NCI-H524 (cell line): ENCODE data around the gene CLIC3.
"Not testable (repeated sequence)": the region's sequence is repeated elsewhere in the genome, so short reads cannot be mapped to it uniquely, and the experiment has no call there.

Experiments used
- DNase-seq, 2 experiments: peaks; one replicate each; lab custom pipeline; 2025; lab: John Stamatoyannopoulos, UW

The CLIC3 gene

GRCh38 chr9:137017071-137017470 is 20.7 kb upstream of the CLIC3 start:
- no peak for DNase-seq

- no peak for DNase-seq
Measured at GRCh38 chr9:137016436-137016835, 20.1 kb upstream of the CLIC3 start.

- DNase-seq: no peak
Measured at GRCh38 chr9:137015976-137016375, 19.6 kb upstream of the CLIC3 start.

DNA sequence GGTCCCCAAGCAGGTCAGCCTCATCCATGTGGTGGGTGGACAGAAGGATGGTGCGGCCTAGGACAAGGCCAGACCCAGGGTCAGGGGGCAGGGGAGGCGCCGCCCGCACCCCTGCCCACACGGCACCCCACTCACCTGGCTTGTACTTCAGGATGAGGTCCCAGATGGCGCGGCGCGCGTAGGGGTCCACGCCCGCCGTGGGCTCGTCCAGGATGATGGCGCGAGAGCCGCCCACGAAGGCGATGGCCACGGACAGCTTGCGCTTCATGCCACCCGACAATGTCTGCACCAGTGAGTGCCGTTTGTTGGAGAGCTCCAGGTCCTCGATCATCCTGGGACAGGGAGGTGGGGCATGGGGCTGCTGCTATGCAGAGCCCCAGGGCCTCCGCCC is 19.2 kb upstream of the CLIC3 start:
- no peak for DNase-seq

GRCh38 chr9:137014776-137015539 is 18.6 kb upstream of the CLIC3 start:
- DNase-seq: no peak

GRCh38 chr9:137014166-137014565 is 17.8 kb upstream of the CLIC3 start:
- DNase-seq: no peak

- no peak for DNase-seq
Measured at GRCh38 chr9:137013571-137013940, 17.2 kb upstream of the CLIC3 start.

DNA sequence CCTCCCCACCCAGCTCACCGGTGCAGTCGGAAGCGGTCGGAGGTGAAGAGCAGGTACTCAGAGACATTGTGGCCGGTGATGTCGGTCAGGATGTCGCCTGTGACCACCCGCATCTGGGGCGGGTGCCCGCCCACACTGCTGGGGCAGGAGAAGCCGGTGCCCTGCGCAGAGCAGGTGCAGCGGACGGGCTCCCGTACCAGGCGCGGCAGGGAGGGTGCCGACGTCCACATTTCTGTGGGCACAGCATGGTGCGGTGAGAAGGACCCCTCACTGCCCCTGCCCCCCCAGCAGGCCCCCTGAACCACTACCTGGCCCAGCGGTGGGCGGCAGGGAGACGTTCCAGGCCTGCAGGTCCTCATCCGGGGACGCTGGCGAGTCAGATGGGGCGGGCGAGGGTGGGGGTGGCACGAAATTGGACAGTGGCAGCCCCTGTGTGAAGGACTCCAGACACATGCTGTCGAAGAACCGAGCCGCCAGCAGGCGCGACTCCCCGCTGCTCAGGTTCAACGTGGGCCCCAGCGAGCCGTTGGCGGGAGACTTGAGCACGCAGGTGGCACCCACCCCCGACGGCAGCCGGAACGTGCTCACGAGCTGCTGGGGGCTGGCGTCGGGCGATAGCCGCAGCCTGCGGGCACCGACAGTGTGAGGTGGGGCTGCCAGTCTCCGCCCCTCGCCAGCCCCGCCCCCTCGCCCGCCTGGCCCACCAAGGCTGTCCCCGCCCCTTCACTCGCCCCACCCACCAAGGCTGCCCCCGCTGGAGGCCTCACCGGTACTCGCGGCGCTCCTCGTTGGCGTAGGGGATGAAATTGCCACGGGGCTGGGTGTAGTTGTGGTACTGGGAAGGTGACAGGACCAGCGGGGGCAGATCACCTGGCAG is 16.6 kb upstream of the CLIC3 start:
- DNase-seq: no peak

- DNase-seq: no peak
Measured at GRCh38 chr9:137011907-137012675, 15.7 kb upstream of the CLIC3 start.

DNA sequence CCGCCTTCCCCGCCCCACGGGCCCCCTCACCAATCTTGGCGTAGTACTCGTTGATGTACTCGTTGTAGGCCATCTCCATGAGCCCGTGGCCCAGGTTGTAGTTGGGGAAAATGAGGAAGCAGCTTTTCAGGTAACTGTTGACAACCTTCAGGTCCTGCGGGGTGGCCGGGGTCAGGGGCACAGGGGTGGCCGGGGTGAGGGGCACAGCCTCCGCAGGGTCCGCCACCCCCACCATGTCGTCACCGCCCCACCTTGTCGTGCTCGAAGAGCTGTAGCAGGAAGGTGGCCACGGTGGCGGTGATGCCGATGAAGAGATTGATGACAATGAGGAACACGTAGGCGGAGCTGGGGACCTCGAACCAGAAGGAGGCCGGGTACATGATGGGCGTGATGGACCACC is 14.8 kb upstream of the CLIC3 start:
- no peak for DNase-seq

- DNase-seq: no peak
Measured at GRCh38 chr9:137009938-137010732, 13.8 kb upstream of the CLIC3 start.

DNA sequence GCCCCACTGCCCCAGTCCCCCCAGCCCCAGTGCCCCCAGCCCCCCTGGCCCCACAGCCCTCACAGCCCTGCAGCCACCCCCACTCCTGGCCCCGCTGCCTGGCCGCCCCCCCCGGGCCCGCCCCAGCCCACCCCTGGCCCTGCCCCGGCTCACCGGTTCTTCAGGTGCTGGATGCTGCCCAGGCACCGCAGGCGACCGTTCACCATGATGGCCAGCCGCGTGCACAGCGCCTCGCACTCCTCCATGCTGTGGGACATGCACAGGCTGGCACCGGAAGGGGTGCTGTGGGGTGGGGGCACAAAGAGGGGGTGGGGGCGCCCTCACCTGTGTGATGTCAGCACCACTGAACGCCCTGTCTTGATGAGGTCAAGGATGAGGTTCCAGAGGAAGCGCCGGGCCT is 12.8 kb upstream of the CLIC3 start:
- DNase-seq: no peak

DNA sequence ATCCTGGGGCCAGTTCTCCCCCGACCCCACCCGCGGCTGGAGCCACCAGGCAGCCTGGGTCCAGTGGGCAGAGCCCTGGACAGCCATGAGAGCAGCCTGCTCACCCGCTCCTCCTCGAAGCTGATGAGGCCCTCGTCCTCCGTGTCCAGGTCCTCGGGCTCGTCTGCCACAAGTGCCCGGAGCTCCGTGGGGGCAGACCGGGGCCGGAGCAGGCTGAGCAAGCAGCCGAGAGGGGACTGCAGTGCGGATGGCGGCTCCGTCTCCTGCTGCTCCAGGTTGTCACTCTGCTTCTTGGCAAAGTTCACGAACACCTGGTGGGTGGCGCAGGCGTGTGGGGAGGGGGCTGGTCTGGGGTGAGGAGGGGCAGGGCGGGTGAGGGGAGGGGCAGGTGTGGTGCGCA is 11.9 kb upstream of the CLIC3 start:
- DNase-seq: no peak

GRCh38 chr9:137007816-137008270 is 11.5 kb upstream of the CLIC3 start:
- no peak for DNase-seq

DNA sequence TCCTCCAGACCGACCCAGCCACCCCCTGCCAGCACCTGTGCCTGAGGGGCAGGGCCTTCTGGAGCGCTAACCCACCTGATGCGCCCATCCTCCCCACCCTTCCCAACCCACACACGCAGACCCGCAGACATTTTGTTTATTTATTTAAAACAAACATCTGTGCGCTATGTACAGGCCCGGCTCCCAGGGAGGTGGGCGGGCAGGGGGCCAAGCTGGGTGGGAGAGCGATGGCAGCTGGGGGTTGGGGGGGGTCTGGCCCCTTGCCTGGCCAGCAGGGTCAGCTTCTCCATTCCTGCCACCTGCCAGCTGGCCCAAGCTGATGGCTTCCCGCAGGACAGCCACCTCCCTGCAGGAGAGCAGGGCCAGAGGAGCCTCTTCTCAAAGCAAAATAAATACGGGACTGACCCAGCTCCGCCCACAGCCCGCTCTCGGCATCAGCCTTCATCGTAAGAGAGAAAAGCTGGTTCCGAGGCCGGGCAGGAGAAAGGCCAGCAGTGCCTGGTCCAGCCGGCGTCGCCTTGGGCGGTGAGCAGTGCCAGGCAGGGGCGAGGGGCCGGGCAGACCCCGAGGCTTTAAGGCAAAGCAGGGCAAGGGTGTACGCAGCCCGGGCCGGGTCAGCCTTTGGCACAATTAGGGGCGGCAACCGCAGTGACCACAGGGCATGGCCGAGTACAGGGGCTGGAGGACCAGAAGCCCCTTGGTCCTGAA is 10.9 kb upstream of the CLIC3 start:
- DNase-seq: no peak

DNA sequence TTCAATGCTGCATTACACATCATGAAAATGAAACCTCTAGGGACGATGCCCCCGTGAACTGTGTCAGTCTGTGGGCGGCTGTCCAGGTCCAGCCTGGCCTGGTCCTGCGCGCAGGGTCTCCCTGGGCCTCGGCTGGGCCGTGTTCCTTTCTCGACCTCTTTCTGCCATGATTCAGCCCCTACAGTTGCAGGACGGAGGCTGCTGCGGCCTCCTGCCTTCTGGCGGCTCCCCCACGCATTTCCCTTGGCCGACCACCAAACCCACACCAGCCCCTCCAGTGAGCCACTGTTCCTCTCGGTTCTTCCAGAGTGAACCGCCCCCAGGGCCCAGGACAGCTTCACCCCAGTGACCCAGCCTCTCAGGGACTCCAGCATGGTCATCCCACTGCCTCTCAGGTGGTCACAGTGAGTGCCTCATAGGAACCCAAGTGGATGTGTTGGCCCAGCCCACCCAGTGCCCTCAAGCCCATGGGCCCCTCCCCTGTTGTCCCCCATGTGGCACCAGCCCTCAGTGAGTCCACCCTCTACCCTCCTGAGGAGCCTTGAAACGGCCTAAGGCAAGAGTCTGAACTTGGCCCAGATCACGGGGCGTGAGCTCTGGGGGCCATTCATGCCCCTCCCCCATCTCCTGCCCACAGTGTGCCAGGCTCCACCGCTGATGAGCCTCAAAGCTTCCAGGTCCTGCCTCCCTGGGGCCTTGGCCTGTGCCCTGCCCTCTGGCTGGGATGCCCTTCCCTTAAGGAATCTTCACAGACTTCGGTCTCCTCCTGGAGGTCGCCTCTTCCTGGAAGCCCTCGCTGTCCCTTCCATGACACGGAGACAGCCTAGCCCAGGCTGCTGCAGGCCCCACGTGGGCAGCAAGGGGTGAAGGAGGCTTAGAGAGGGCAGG is 10.0 kb upstream of the CLIC3 start:
- DNase-seq: no peak

DNA sequence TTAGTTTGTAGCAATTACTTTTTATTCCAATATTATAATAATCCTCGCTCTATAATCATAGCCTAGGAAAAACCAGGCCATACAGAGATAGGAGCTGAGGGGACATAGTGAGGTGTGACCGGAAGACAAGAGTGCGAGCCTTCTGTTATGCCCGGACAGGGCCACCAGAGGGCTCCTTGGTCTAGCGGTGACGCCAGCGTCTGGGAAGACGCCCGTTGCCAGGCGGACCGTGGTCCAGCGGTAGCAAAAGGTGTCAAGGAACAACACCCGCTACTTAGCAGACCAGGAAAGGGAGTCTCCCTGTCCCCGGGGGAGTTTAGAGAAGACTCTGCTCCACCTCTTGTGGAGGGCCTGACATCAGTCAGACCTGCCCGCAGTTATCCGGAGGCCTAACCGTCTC is 7.9 kb upstream of the CLIC3 start:
- DNase-seq: not testable (repeated sequence)

GRCh38 chr9:137002646-137003041 is 6.3 kb upstream of the CLIC3 start:
- DNase-seq: no peak

DNA sequence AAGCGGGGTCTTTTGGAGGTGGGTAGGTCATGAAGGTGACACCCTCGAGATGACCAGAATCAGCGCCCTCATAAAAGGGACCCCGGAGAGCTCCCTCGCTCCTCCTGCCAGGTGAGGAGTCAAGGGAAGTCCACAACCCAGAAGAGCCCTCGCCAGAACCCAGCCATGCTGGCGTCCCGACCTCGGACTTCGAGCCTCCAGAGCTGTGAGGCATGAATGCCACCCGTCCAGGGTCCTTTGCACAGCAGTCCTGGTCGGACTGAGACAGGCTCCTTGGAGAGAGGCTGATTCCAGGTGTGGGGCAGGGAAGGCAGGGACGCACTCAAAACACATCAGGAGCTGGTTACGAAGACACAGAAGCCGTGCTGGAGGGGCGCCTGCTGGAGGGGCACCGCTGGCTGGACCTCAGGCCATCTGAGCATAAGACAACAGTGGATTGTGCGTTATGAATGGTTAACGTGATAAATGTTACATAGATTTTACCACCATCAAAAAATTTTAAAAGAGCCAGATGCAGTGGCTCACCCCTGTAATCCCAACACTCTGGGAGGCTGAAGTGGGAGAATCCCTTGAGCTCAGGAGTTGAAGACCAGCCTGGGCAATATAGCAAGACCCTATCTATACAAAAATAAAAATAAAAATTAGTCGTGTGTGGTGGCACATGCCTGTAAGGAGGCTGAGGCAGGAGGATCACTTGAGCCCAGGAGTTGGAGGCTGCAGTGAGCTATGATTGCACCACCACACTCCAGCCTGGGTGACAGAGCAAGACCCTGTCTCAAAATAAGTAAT is 5.7 kb upstream of the CLIC3 start:
- DNase-seq: no peak
